Heart right ventricle (tissue), 16 donors: ENCODE measurements around the gene XYLT2. TPM values are rescaled to one million over a fixed set of nuclear protein-coding genes. Genes with fewer than 3 reads are reported as not detected.
"Not testable (repeated sequence)": the region's sequence is repeated elsewhere in the genome, so short reads cannot be mapped to it uniquely, and the experiment has no call there.

ENCODE experiments used
- ATAC-seq, 8 donors: fragments of 200-7000 bp; cut with Tn5 transposase; one replicate each; pipeline ENCODE4 v1.9.1; 2020; ENCODE audit warnings: mild to moderate bottlenecking in 8 of 8, moderate library complexity in 8 of 8, moderate number of reproducible peaks in 1 of 8
- DNase-seq, 2 donors: peaks; one replicate each; pipeline ENCODE4 v3.0.0-alpha.2; 2020
- H3K27ac ChIP-seq, 10 donors: fragments of 200-600 bp; sonication (generic) in 2 of 10; one replicate each; pipeline versions ENCODE4 v1.5.0 to v1.8.0; 2020 to 2022; ENCODE audit warnings: mild to moderate bottlenecking in 3 of 10
- H3K27me3 ChIP-seq, 7 donors: fragments of 200-600 bp; one replicate each; pipeline ENCODE4 v1.8.0; 2021 to 2022; ENCODE audit warnings: mild to moderate bottlenecking in 2 of 7
- H3K36me3 ChIP-seq, 9 donors: fragments of 200-600 bp; sonication (generic) in 1 of 9; one replicate each; pipeline versions ENCODE4 v1.5.0 to v1.8.0; 2020 to 2022; ENCODE audit warnings: mild to moderate bottlenecking in 2 of 9
- H3K4me1 ChIP-seq, 9 donors: fragments of 200-600 bp; sonication (generic) in 1 of 9; one replicate each; pipeline versions ENCODE4 v1.5.0 to v1.8.0; 2020 to 2022; ENCODE audit warnings: mild to moderate bottlenecking in 4 of 9
- H3K4me3 ChIP-seq, 10 donors: fragments of 200-600 bp; sonication (generic) in 2 of 10; one replicate each; pipeline versions ENCODE4 v1.5.0 to v1.8.0; 2020 to 2022; ENCODE audit warnings: mild to moderate bottlenecking in 7 of 10, moderate library complexity in 2 of 10
- H3K9me3 ChIP-seq, 11 donors: fragments of 200-600 bp in 10 of 11; sonication (generic) in 2 of 11; one replicate each; pipeline versions ENCODE4 v1.5.0 to v1.8.0; 2013 to 2022; ENCODE audit warnings: mild to moderate bottlenecking in 2 of 11, control low read depth in 1 of 11, moderate library complexity in 1 of 11
- CTCF ChIP-seq, 9 donors: fragments of 200-600 bp; sonication (generic) in 2 of 9; IDR thresholded peaks; one replicate each; pipeline versions ENCODE4 v1.5.0 to v1.8.0; 2021 to 2022; ENCODE audit warnings: antibody characterized with exemption in 9 of 9, mild to moderate bottlenecking in 5 of 9, moderate library complexity in 1 of 9
- WGBS, 2 donors: extraction: QIAGEN DNeasy Blood & Tissue Kit; methylation state at CpG; one replicate each; pipeline ENCODE4 v1.1.7; 2013; ENCODE audit warnings: inconsistent platforms in 1 of 2; 5-methylcytosine and 5-hydroxymethylcytosine counted together
- intact Hi-C, 10 donors: fragments of 100-400 bp; cut with DNase I; formaldehyde crosslinking; loops; one replicate each; pipeline versions ENCODE4 v1.11.1 to v1.14.2; 2022
- polyA plus RNA-seq, 2 donors: library from polyadenylated mRNA; stranded (reverse); fragments of 200-250 nt; gene quantifications; one replicate each; pipeline ENCODE4 v1.2.3, GENCODE V29; 2013
- total RNA-seq, 10 donors: library from RNA; stranded (reverse); fragmentation: NEBNext Ultra II Directional in 3 of 10; extraction: Animal tissue kit (Norgen Biotek cat#: 25700) in 3 of 10; gene quantifications; one replicate each; pipeline versions ENCODE4 v1.2.1 to v1.2.4, GENCODE V29; 2021 to 2023
- donor health status: Arrhythmogenic right ventricular cardiomyopathy.
- donor health status: ischemic (EF 13 %, LVEDD 7.1; RV severe dilation, severe dysfunction).
- donor health status: healthy with polysubstance abuse.
- donor health status: DM: no; HTN: yes; CAD: no.
- donor health status: DM: no; HTN: no; CAD: no.
- donor health status: ischemic (EF 25% LVEDD 6.9; RV normal size, moderate dysfunction).
- donor health status: ischemic (EF 25% LVEDD 5.7; RV mildly dilated, moderate dysfunction).
- donor health status: healthy.
- donor health status: DM: yes; HTN: yes; CAD: no.
- donor health status: Ischemic cardiomyopathy.
- donor health status: ischemic (EF 35%, LVEDD 5.7; RV mildly dilated, moderate dysfunction).
- donor health status: nonischemic (EF 11% LVEDD 7.7; RV severe dilation, severe dysfunction).
- donor health status: DM: yes; HTN: yes; CAD: no.
- donor health status: PGD.
- donor health status: ischemic (EF 29% LVEDD 5.4; RV normal size, mild dysfunction).
- donor health status: nonischemic (EF 23%, LVEDD 6.1; RV moderate dilation, normal function).

Gene XYLT2
- total and polyA plus RNA-seq, 12 donors: 8.1 to 17.1 (median 11.9) TPM

- H3K4me3 ChIP-seq: no peak overlapping the region
- no peak for TF ChIP-seq CTCF (IDR thresholded peaks at IDR 0.05)
- peaks cover 0 to 5% (median 0%) of the 10 kb centered on the region in 9 donors for H3K4me1 ChIP-seq
- 81 to 82% methylated on average over 11 of the region's 11 CpGs for WGBS, 2 donors
- no peaks in the 10 kb centered on the region for H3K9me3 ChIP-seq
- DNase-seq: no peak
- no peak for ATAC-seq
- no peak overlapping the region for H3K27ac ChIP-seq
- no peaks in the 10 kb centered on the region for H3K36me3 ChIP-seq
- peaks cover 0 to 6% (median 0%) of the 10 kb centered on the region in 7 donors for H3K27me3 ChIP-seq
- intact Hi-C loops: no loop called here
Observed at GRCh38 chr17:50330151-50330775, 15.7 kb upstream of the XYLT2 start.

GRCh38 chr17:50331085-50331791 is 14.7 kb upstream of the XYLT2 start:
- Histone ChIP-seq H3K9me3 (no peaks in the 10 kb centered on the region), H3K27me3 (peaks cover 0 to 7% (median 0%) of the 10 kb centered on the region in 7 donors), H3K4me1 (peaks cover 0 to 5% (median 0%) of the 10 kb centered on the region in 9 donors), H3K4me3 (no peak overlapping the region), H3K36me3 (no peaks in the 10 kb centered on the region), H3K27ac (no peak overlapping the region)
- DNase-seq: no peak
- TF ChIP-seq CTCF (IDR thresholded peaks at IDR 0.05): no peak
- peak in 2 of 8 donors; percentile 38 to 54 for ATAC-seq
- WGBS, 2 donors: 76 to 77% methylated on average over 4 of the region's 4 CpGs
- intact Hi-C loops: no loop called here

- no peak overlapping the region for H3K27ac ChIP-seq
- 34 to 40% methylated on average over 6 of the region's 6 CpGs for WGBS, 2 donors
- no peak for DNase-seq
- H3K36me3 ChIP-seq: no peaks in the 10 kb centered on the region
- H3K4me3 ChIP-seq: no peak overlapping the region
- H3K4me1 ChIP-seq: peaks cover 0 to 5% (median 0%) of the 10 kb centered on the region in 9 donors
- intact Hi-C loops: no loop called here
- ATAC-seq: peak in 6 of 8 donors; percentile 33 to 86 (median 76)
- peaks cover 0 to 7% (median 0%) of the 10 kb centered on the region in 7 donors for H3K27me3 ChIP-seq
- no peak for TF ChIP-seq CTCF (IDR thresholded peaks at IDR 0.05)
- no peaks in the 10 kb centered on the region for H3K9me3 ChIP-seq
Observed at GRCh38 chr17:50332196-50332595, 13.7 kb upstream of the XYLT2 start.

- intact Hi-C loops, ATAC-seq: not testable (repeated sequence)
- 61 to 71% methylated on average over 14 of the region's 14 CpGs for WGBS, 2 donors
Observed at GRCh38 chr17:50333291-50334057, 12.5 kb upstream of the XYLT2 start.

More at GRCh38 chr17:50333291-50334057, 12.5 kb upstream of the XYLT2 start:
- H3K36me3 ChIP-seq, DNase-seq, H3K4me1 ChIP-seq, H3K27ac ChIP-seq, H3K9me3 ChIP-seq, H3K27me3 ChIP-seq, H3K4me3 ChIP-seq: not testable (repeated sequence)
